Measurements from ENCODE around the gene PLCG1.
"Not testable (repeated sequence)": the region's sequence is repeated elsewhere in the genome, so short reads cannot be mapped to it uniquely, and the experiment has no call there.

Gene PLCG1

GRCh38 chr20:41125530-41126457 lies 11.5 kb upstream of the PLCG1 start:
- DNase-seq, result no peak

GRCh38 chr20:41126719-41127118 lies 10.6 kb upstream of the PLCG1 start:
- no peak for DNase-seq

GRCh38 chr20:41128317-41128716 lies 9.0 kb upstream of the PLCG1 start:
- not testable (repeated sequence) for DNase-seq

DNA sequence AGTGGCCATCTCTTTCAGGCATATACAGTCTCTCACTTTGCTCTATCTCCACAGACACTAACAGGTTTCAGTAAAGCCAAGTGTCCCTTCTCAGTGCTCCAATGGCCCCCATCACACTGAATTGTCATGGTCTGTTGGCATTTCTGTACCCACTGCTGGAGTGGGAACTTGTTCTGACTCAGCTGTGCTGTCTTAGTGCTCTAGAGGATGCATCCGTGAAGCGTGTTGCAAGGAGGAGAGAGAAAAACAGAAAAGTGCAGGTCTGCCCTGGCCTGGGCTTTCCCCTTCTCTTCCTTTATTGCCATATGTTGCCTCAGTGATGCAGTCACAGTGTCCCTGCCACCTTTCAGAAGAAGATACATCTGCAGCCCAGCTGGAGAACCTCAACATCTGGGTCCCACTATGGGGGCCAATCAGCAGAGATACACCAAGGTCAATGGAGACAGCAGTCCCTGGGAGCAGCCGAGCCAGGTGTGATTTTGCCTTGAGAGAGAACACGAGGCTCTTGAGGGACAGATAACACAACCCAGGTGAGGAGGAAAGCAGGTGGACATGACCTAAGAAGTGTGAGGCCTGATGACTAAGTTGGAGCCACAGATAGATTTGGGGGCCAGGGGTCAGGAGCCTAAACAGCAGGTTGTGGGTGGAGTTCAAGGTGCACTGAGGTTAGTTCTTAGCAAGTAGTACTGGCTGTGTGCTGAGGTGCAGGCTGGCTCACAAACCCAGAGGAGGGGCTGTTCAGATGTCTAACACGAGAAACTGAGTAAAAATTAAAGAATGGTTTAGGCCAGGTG lies 5.6 kb upstream of the PLCG1 start:
- no peak for DNase-seq

- not testable (repeated sequence) for DNase-seq
These were observed 5.0 kb upstream of the PLCG1 start for GRCh38 chr20:41132388-41132775.

DNA sequence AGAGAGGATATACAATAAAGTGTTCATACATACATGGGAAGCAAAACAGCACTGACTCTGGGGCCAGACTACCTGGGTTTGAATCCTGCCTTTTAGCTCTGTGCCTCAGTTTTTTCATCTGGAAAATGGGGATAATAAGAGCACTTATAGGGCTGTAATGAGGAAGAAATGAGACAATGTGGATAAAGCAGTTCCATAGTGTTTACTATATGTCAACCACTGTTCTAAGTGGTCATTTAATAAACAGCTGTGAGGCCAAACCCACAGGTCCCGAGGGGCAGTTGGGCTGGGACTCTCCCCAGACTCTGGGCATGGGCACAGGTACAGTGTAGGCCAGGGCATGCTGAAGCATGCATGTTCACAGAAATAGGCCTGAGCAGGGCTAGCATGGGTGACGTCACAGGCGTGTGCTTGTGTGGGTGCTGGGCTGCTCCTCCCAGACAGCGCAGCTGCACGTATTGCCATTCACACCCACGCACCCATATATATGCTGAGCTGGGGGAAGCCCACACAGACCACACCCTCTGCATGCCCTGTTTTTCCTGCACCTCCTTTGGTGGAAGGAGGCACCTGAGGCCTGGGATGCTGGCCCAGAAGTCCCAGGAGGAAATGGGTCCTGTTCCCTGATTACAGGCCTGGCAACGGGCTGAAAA lies 3.5 kb upstream of the PLCG1 start:
- peak; percentile 66 for DNase-seq

- DNase-seq, result no peak
These were observed 2.8 kb upstream of the PLCG1 start for GRCh38 chr20:41134362-41135186.

GRCh38 chr20:41135187-41135887 lies 2.0 kb upstream of the PLCG1 start:
- DNase-seq, result peak; percentile 68

- DNase-seq, result no peak
These were observed 1.3 kb upstream of the PLCG1 start for GRCh38 chr20:41135888-41136679.

DNA sequence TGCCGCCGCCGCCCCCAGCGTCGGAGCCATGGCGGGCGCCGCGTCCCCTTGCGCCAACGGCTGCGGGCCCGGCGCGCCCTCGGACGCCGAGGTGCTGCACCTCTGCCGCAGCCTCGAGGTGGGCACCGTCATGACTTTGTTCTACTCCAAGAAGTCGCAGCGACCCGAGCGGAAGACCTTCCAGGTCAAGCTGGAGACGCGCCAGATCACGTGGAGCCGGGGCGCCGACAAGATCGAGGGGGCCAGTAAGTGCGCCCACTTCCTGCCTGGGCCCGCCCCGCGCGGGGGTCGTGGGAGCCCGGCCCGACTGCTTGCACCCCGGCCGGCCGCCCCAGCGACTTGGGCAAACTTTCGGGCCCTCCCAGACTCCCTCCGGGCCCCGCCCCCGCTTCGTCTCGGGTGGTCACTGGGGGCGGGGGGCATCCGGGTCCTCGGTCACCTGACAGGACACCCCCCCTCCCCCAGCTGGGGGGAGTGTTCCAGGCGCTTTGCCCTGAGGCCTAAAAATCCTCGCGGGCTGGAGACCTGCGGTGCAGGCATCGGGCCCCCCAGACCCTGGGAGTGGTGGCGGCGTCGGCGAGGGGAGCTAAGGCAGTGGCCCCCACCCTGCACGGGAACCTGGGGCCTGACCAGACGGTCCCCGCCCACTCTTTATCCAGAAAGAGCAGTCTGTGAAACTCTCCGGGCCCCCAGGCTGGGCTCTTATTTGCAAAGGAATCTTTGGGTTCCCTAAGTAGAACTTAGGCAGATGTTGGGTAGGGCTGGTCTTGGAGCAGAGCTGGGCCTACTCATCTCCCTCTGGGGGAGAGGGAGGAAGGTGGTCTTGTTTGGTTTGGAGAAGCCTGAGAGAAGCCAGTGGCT lies 501 bp downstream of the PLCG1 start:
- peak; percentile 56 for DNase-seq

- DNase-seq, result peak; percentile 41
These were observed 1.3 kb downstream of the PLCG1 start for GRCh38 chr20:41138475-41139226.

- peak; percentile 58 for DNase-seq
These were observed 2.1 kb downstream of the PLCG1 start for GRCh38 chr20:41139227-41140093.

GRCh38 chr20:41140226-41141133 lies 3.1 kb downstream of the PLCG1 start:
- peak; percentile 32 for DNase-seq

DNA sequence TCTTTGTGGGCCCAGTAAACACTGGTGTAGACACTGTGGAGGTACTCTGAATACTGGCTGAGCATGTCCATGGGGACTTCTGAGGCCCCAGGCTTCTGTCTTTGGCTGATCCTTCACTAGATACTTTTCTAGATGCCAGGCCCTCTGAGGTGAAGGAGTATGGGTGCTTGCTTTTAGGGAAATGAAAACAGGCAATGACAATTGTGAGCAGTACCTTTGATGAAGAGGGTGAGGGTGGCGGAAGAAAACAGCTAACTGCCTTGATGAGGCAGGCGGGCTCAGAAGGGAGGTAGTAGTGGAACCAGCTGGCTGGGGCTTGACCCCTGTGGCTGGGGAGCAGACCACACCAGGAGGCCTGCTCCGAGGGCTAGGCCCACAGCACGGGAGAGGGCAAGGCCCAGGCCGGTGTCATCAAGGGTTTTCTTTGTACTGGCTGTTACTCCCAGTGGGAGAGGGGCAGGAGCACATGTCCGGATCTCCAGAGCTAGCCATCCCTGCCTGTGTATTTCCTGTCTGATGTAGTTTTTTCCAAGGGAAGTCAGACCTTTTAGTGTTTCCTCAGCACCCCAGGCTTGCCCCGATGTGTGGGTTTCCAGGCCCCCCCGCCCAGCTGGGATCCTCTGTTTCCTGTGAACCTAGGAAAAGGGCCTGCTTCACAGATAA lies 3.9 kb downstream of the PLCG1 start:
- DNase-seq, result no peak

DNA sequence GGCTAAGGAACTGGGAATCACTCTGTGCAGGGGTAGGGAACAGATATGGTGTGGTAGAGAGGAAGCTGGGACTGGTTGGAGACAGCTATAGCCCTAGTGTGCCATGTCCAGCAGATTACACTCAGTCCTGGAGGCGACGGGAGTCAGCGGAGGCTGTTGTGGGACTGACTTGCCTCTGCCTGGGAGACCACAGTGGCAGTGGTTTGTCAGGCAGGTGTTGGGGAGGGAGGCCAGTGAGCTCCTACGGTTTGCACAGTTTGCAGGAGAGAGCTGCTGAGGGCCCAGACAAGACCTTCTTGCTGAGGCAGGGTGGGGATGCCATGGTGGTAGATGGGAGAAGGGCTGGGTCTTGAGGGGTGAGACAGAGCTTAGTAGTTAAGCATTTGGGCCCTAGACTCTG lies 4.9 kb downstream of the PLCG1 start:
- no peak for DNase-seq

GRCh38 chr20:41142919-41143318 lies 5.6 kb downstream of the PLCG1 start:
- DNase-seq, result peak; percentile 36

Data from activated naive CD4-positive, alpha-beta T cell treated with Interleukin-2 at 50 U/mL for 16 hours (primary cell).